ENCODE results near the gene SOCS3. TPM values are rescaled to one million over a fixed set of nuclear protein-coding genes. Genes with fewer than 3 reads are reported as not detected.

The SOCS3 gene
- total RNA-seq, 1 donor from 2014 or later: 75.4 TPM

GRCh38 chr17:78322858-78323455 lies 36.9 kb downstream of the SOCS3 start:
- Mint-ChIP-seq H3K27ac (no peak overlapping the region), H3K4me1 (ENCODE audit: low read depth) (peaks cover 14% of the 10 kb centered on the region), H3K9me3 (no peaks in the 10 kb centered on the region), H3K27me3 (ENCODE audit: insufficient read depth) (no peaks in the 10 kb centered on the region), H3K36me3 (ENCODE audit: low read depth) (no peaks in the 10 kb centered on the region), H3K4me3 (no peak overlapping the region)
- DNase-seq (ENCODE audit: low spot score): no peak
- intact Hi-C loops (cut with micrococcal nuclease): no loop called here

GRCh38 chr17:78322327-78322857 lies 37.5 kb downstream of the SOCS3 start:
- DNase-seq (ENCODE audit: low spot score): no peak
- H3K4me3 Mint-ChIP-seq: no peak overlapping the region
- no peaks in the 10 kb centered on the region for H3K36me3 Mint-ChIP-seq (ENCODE audit: low read depth)
- H3K9me3 Mint-ChIP-seq: no peaks in the 10 kb centered on the region
- no peaks in the 10 kb centered on the region for H3K27me3 Mint-ChIP-seq (ENCODE audit: insufficient read depth)
- H3K27ac Mint-ChIP-seq: no peak overlapping the region
- H3K4me1 Mint-ChIP-seq (ENCODE audit: low read depth): peaks cover 20% of the 10 kb centered on the region
- intact Hi-C loops (cut with micrococcal nuclease): no loop called here

- no peak for DNase-seq (ENCODE audit: low spot score)
- Mint-ChIP-seq H3K27me3 (ENCODE audit: insufficient read depth) (no peaks in the 10 kb centered on the region), H3K36me3 (ENCODE audit: low read depth) (no peaks in the 10 kb centered on the region), H3K27ac (no peak overlapping the region), H3K9me3 (no peaks in the 10 kb centered on the region), H3K4me1 (ENCODE audit: low read depth) (peaks cover 36% of the 10 kb centered on the region), H3K4me3 (no peak overlapping the region)
- intact Hi-C loops (cut with micrococcal nuclease): no loop called here
Measured at GRCh38 chr17:78318843-78319242, 41.0 kb downstream of the SOCS3 start.

GRCh38 chr17:78318407-78318806 lies 41.5 kb downstream of the SOCS3 start:
- H3K9me3 Mint-ChIP-seq: no peaks in the 10 kb centered on the region
- H3K36me3 Mint-ChIP-seq (ENCODE audit: low read depth): no peaks in the 10 kb centered on the region
- H3K27ac Mint-ChIP-seq: no peak overlapping the region
- no peak for DNase-seq (ENCODE audit: low spot score)
- H3K4me3 Mint-ChIP-seq: no peak overlapping the region
- intact Hi-C loops (cut with micrococcal nuclease): no loop called here
- peaks cover 35% of the 10 kb centered on the region for H3K4me1 Mint-ChIP-seq (ENCODE audit: low read depth)
- H3K27me3 Mint-ChIP-seq (ENCODE audit: insufficient read depth): no peaks in the 10 kb centered on the region

GRCh38 chr17:78317794-78318400 lies 42.0 kb downstream of the SOCS3 start:
- Mint-ChIP-seq H3K27ac (no peak overlapping the region), H3K27me3 (ENCODE audit: insufficient read depth) (no peaks in the 10 kb centered on the region), H3K9me3 (no peaks in the 10 kb centered on the region), H3K4me1 (ENCODE audit: low read depth) (peaks cover 35% of the 10 kb centered on the region), H3K36me3 (ENCODE audit: low read depth) (no peaks in the 10 kb centered on the region), H3K4me3 (no peak overlapping the region)
- intact Hi-C loops (cut with micrococcal nuclease): no loop called here
- DNase-seq (ENCODE audit: low spot score): no peak

GRCh38 chr17:78316867-78317789 lies 42.7 kb downstream of the SOCS3 start:
- peaks cover 43% of the 10 kb centered on the region for H3K4me1 Mint-ChIP-seq (ENCODE audit: low read depth)
- peak overlapping the region; percentile 78 for H3K27ac Mint-ChIP-seq
- H3K27me3 Mint-ChIP-seq (ENCODE audit: insufficient read depth): peaks cover 6% of the 10 kb centered on the region
- DNase-seq (ENCODE audit: low spot score): no peak
- H3K4me3 Mint-ChIP-seq: peak overlapping the region; percentile 35
- no peaks in the 10 kb centered on the region for H3K9me3 Mint-ChIP-seq
- no peaks in the 10 kb centered on the region for H3K36me3 Mint-ChIP-seq (ENCODE audit: low read depth)
- intact Hi-C loops (cut with micrococcal nuclease): no loop called here

- H3K4me3 Mint-ChIP-seq: peak overlapping the region; percentile 35
- no peaks in the 10 kb centered on the region for H3K9me3 Mint-ChIP-seq
- no peak for DNase-seq (ENCODE audit: low spot score)
- H3K36me3 Mint-ChIP-seq (ENCODE audit: low read depth): no peaks in the 10 kb centered on the region
- peaks cover 9% of the 10 kb centered on the region for H3K27me3 Mint-ChIP-seq (ENCODE audit: insufficient read depth)
- intact Hi-C loops (cut with micrococcal nuclease): no loop called here
- H3K4me1 Mint-ChIP-seq (ENCODE audit: low read depth): peaks cover 44% of the 10 kb centered on the region
- peak overlapping the region; percentile 78 for H3K27ac Mint-ChIP-seq
Measured at GRCh38 chr17:78316115-78316866, 43.6 kb downstream of the SOCS3 start.

- peak overlapping the region; percentile 40 for H3K4me3 Mint-ChIP-seq
- intact Hi-C loops (cut with micrococcal nuclease): loop anchor here (1.0 to 2.0 kb wide), 4 partner anchors 25 to 65 kb away; no protein-coding TSS in a partner anchor
- no peaks in the 10 kb centered on the region for H3K9me3 Mint-ChIP-seq
- peak overlapping the region; percentile 79 for H3K27ac Mint-ChIP-seq
- peaks cover 9% of the 10 kb centered on the region for H3K27me3 Mint-ChIP-seq (ENCODE audit: insufficient read depth)
- H3K4me1 Mint-ChIP-seq (ENCODE audit: low read depth): peaks cover 44% of the 10 kb centered on the region
- peak; percentile 28 for DNase-seq (ENCODE audit: low spot score)
- no peaks in the 10 kb centered on the region for H3K36me3 Mint-ChIP-seq (ENCODE audit: low read depth)
Measured at GRCh38 chr17:78315355-78316114, 44.3 kb downstream of the SOCS3 start.

GRCh38 chr17:78314683-78315354 lies 45.1 kb downstream of the SOCS3 start:
- peaks cover 44% of the 10 kb centered on the region for H3K4me1 Mint-ChIP-seq (ENCODE audit: low read depth)
- H3K4me3 Mint-ChIP-seq: peak overlapping the region; percentile 40
- intact Hi-C loops (cut with micrococcal nuclease): loop anchor here (1.0 to 2.0 kb wide), 4 partner anchors 24 to 64 kb away; no protein-coding TSS in a partner anchor
- no peaks in the 10 kb centered on the region for H3K36me3 Mint-ChIP-seq (ENCODE audit: low read depth)
- H3K9me3 Mint-ChIP-seq: no peaks in the 10 kb centered on the region
- H3K27me3 Mint-ChIP-seq (ENCODE audit: insufficient read depth): peaks cover 9% of the 10 kb centered on the region
- DNase-seq (ENCODE audit: low spot score): no peak
- H3K27ac Mint-ChIP-seq: peak overlapping the region; percentile 68

- peak; percentile 72 for DNase-seq (ENCODE audit: low spot score)
- Mint-ChIP-seq H3K27me3 (ENCODE audit: insufficient read depth) (peaks cover 9% of the 10 kb centered on the region), H3K9me3 (no peaks in the 10 kb centered on the region), H3K4me3 (peak overlapping the region; percentile 75), H3K4me1 (ENCODE audit: low read depth) (peaks cover 44% of the 10 kb centered on the region), H3K36me3 (ENCODE audit: low read depth) (no peaks in the 10 kb centered on the region), H3K27ac (peak overlapping the region; percentile 59)
- intact Hi-C loops (cut with micrococcal nuclease): loop anchor here (2.0 kb wide), 3 partner anchors 23 to 63 kb away; no protein-coding TSS in a partner anchor
Measured at GRCh38 chr17:78313735-78314648, 45.9 kb downstream of the SOCS3 start.
